ENCODE measurements around the gene BMP2.

The BMP2 gene

GRCh38 chr20:6767536-6768227 is at the start of gene BMP2:
Gene BMP2, plus strand, starts transcription at chr20:6767686. Its CDS starts 2,441 bp downstream, at chr20:6770127.
- DNase-seq (ENCODE audit: low read depth) = no peak

- no peak for DNase-seq (ENCODE audit: low read depth)
Observed at GRCh38 chr20:6718662-6719368, 48.7 kb upstream of the BMP2 start.

- no peak for DNase-seq (ENCODE audit: low read depth)
Observed at GRCh38 chr20:6719369-6719721, 48.1 kb upstream of the BMP2 start.

- no peak for DNase-seq (ENCODE audit: low read depth)
Observed at GRCh38 chr20:6726761-6727160, 40.7 kb upstream of the BMP2 start.

- DNase-seq (ENCODE audit: low read depth) = no peak
Observed at GRCh38 chr20:6730672-6731328, 36.7 kb upstream of the BMP2 start.

GRCh38 chr20:6732001-6732447 is 35.5 kb upstream of the BMP2 start:
- DNase-seq (ENCODE audit: low read depth) = no peak

GRCh38 chr20:6732851-6733250 is 34.6 kb upstream of the BMP2 start:
- DNase-seq (ENCODE audit: low read depth) = no peak

- no peak for DNase-seq (ENCODE audit: low read depth)
Observed at GRCh38 chr20:6733965-6734364, 33.5 kb upstream of the BMP2 start.

- no peak for DNase-seq (ENCODE audit: low read depth)
Observed at GRCh38 chr20:6735942-6736845, 31.3 kb upstream of the BMP2 start.

GRCh38 chr20:6739406-6739805 is 28.1 kb upstream of the BMP2 start:
- no peak for DNase-seq (ENCODE audit: low read depth)

GRCh38 chr20:6740096-6740495 is 27.4 kb upstream of the BMP2 start:
- DNase-seq (ENCODE audit: low read depth) = no peak

- no peak for DNase-seq (ENCODE audit: low read depth)
Observed at GRCh38 chr20:6744180-6744579, 23.3 kb upstream of the BMP2 start.

GRCh38 chr20:6744805-6745204 is 22.7 kb upstream of the BMP2 start:
- DNase-seq (ENCODE audit: low read depth) = no peak

GRCh38 chr20:6746901-6747609 is 20.4 kb upstream of the BMP2 start:
- DNase-seq (ENCODE audit: low read depth) = no peak

- DNase-seq (ENCODE audit: low read depth) = no peak
Observed at GRCh38 chr20:6750438-6750837, 17.0 kb upstream of the BMP2 start.

- DNase-seq (ENCODE audit: low read depth) = no peak
Observed at GRCh38 chr20:6756693-6757595, 10.5 kb upstream of the BMP2 start.

GRCh38 chr20:6764619-6765018 is 2.9 kb upstream of the BMP2 start:
- no peak for DNase-seq (ENCODE audit: low read depth)

GRCh38 chr20:6765469-6766058 is 1.9 kb upstream of the BMP2 start:
- DNase-seq (ENCODE audit: low read depth) = no peak

- no peak for DNase-seq (ENCODE audit: low read depth)
Observed at GRCh38 chr20:6766433-6766832, 1.1 kb upstream of the BMP2 start.

- DNase-seq (ENCODE audit: low read depth) = no peak
Observed at GRCh38 chr20:6767126-6767535, 355 bp upstream of the BMP2 start.

All from activated T-helper 1 cell treated with Interleukin-2 at 50 U/mL for 16 hours (primary cell).